H9 (cell line): ENCODE measurements around the gene ADGRA1. TPM values are rescaled to one million over a fixed set of nuclear protein-coding genes. Genes with fewer than 3 reads are reported as not detected.

ENCODE experiments used
- DNase-seq: peaks from one replicate; pipeline ENCODE4 v3.0.0-alpha.2; 2017
- H2AFZ ChIP-seq: one replicate; pipeline ENCODE4 v1.6.1; 2013; ENCODE audit warnings: mild to moderate bottlenecking, low read length, control low read depth, moderate library complexity
- H2AK5ac ChIP-seq: 2 replicates; pipeline ENCODE4 v1.6.1; 2013; ENCODE audit warnings: low read length, control low read depth, mixed read lengths; ENCODE audit not compliant: insufficient read length
- H2BK120ac ChIP-seq: one replicate; pipeline ENCODE4 v1.6.1; 2013; ENCODE audit warnings: low read depth, mild to moderate bottlenecking, low read length, control low read depth, inconsistent platforms; ENCODE audit not compliant: poor library complexity, severe bottlenecking
- H2BK12ac ChIP-seq: 2 replicates; pipeline ENCODE4 v1.6.1; 2013; ENCODE audit warnings: low read length, control low read depth, mixed read lengths, low read depth; ENCODE audit not compliant: insufficient read length
- H2BK15ac ChIP-seq: 2 replicates; pipeline ENCODE4 v1.6.1; 2013; ENCODE audit warnings: low read depth, low read length, control low read depth
- H2BK20ac ChIP-seq: one replicate; pipeline ENCODE4 v1.6.1; 2013; ENCODE audit warnings: low read depth, mild to moderate bottlenecking, low read length, control low read depth, inconsistent platforms; ENCODE audit not compliant: poor library complexity, severe bottlenecking
- H2BK5ac ChIP-seq: 2 replicates; pipeline ENCODE4 v1.6.1; 2013; ENCODE audit warnings: low read length, control low read depth, mixed read lengths; ENCODE audit not compliant: insufficient read length
- H3K14ac ChIP-seq: 2 replicates; pipeline ENCODE4 v1.6.1; 2013; ENCODE audit warnings: low read length, control low read depth; ENCODE audit not compliant: insufficient read depth
- H3K18ac ChIP-seq: 2 replicates; pipeline ENCODE4 v1.6.1; 2013; ENCODE audit warnings: low read depth, mild to moderate bottlenecking, mixed read lengths, low read length, control low read depth; ENCODE audit not compliant: insufficient read length
- H3K23ac ChIP-seq: 2 replicates; pipeline ENCODE4 v1.6.1; 2013; ENCODE audit warnings: low read length, control low read depth, mixed read lengths, low read depth; ENCODE audit not compliant: insufficient read length
- H3K23me2 ChIP-seq: 2 replicates; pipeline ENCODE4 v1.6.1; 2013; ENCODE audit warnings: low read depth, mild to moderate bottlenecking, mixed read lengths, low read length, control low read depth; ENCODE audit not compliant: insufficient read length, poor library complexity, severe bottlenecking
- H3K27ac ChIP-seq: 2 replicates; pipeline ENCODE4 v1.5.1; 2013; ENCODE audit warnings: low read length, control low read depth, mixed read lengths, low read depth; ENCODE audit not compliant: insufficient read length
- H3K27me3 ChIP-seq: 2 replicates; pipeline ENCODE4 v1.6.1; 2013; ENCODE audit warnings: low read length, control low read depth, inconsistent platforms; ENCODE audit not compliant: insufficient read depth
- H3K4ac ChIP-seq: 2 replicates; pipeline ENCODE4 v1.6.1; 2013; ENCODE audit warnings: low read depth, mild to moderate bottlenecking, control low read depth, inconsistent platforms, low read length, moderate library complexity
- H3K4me1 ChIP-seq: 2 replicates; pipeline ENCODE4 v1.6.1; 2013; ENCODE audit warnings: low read length, control low read depth, inconsistent platforms; ENCODE audit not compliant: insufficient read depth
- H3K4me2 ChIP-seq: 2 replicates; pipeline ENCODE4 v1.6.1; 2013; ENCODE audit warnings: low read length, control low read depth, mixed read lengths; ENCODE audit not compliant: insufficient read length, insufficient read depth
- H3K56ac ChIP-seq: 2 replicates; pipeline ENCODE4 v1.6.1; 2013; ENCODE audit warnings: low read depth, mild to moderate bottlenecking, mixed read lengths, low read length, control low read depth; ENCODE audit not compliant: insufficient read length
- H3K79me1 ChIP-seq: 2 replicates; pipeline ENCODE4 v1.6.1; 2013; ENCODE audit warnings: low read depth, mild to moderate bottlenecking, moderate library complexity, low read length, control low read depth, inconsistent platforms; ENCODE audit not compliant: insufficient read depth, poor library complexity, severe bottlenecking
- H3K79me2 ChIP-seq: 2 replicates; pipeline ENCODE4 v1.6.1; 2013; ENCODE audit warnings: low read length, control low read depth, inconsistent platforms; ENCODE audit not compliant: insufficient read depth
- H3K9ac ChIP-seq: 2 replicates; pipeline ENCODE4 v1.6.1; 2013; ENCODE audit warnings: low read length, control low read depth, mixed read lengths; ENCODE audit not compliant: insufficient read length; ENCODE audit errors: extremely low read depth
- H3K9me3 ChIP-seq: one replicate; pipeline ENCODE4 v1.6.1; 2013; ENCODE audit warnings: low read depth, low read length, inconsistent platforms; ENCODE audit not compliant: control insufficient read depth
- H3T11ph ChIP-seq: one replicate; pipeline ENCODE4 v1.6.1; 2013; ENCODE audit warnings: mild to moderate bottlenecking, low read length, control low read depth, inconsistent platforms
- H4K20me1 ChIP-seq: one replicate; pipeline ENCODE4 v1.6.1; 2013; ENCODE audit not compliant: control insufficient read depth, insufficient read length, insufficient read depth
- H4K5ac ChIP-seq: 2 replicates; pipeline ENCODE4 v1.6.1; 2013; ENCODE audit warnings: low read depth, mild to moderate bottlenecking, mixed read lengths, low read length, control low read depth; ENCODE audit not compliant: insufficient read length
- H4K8ac ChIP-seq: replicated peaks from 2 replicates; pipeline ENCODE4 v1.6.1; 2013; ENCODE audit warnings: low read length, control low read depth, mixed read lengths, low read depth; ENCODE audit not compliant: insufficient read length
- H4K91ac ChIP-seq: 2 replicates; pipeline ENCODE4 v1.6.1; 2013; ENCODE audit warnings: low read depth, mild to moderate bottlenecking, moderate library complexity, mixed read lengths, low read length, control low read depth; ENCODE audit not compliant: insufficient read length
- H3K27ac Mint-ChIP-seq, 3 experiments: 2 replicates in 2 of 3; 3 replicates in 1 of 3; pipeline ENCODE4 v1.8.0; 2020 to 2021; ENCODE audit warnings: mixed read lengths in 3 of 3, mild to moderate bottlenecking in 1 of 3, moderate library complexity in 1 of 3
- H3K27me3 Mint-ChIP-seq: 2 replicates; pipeline ENCODE4 v1.8.0; 2021; ENCODE audit warnings: low read depth, mild to moderate bottlenecking, moderate library complexity, mixed read lengths
- H3K36me3 Mint-ChIP-seq, 3 experiments: 2 replicates in 2 of 3; 3 replicates in 1 of 3; pipeline ENCODE4 v1.8.0; 2020 to 2021; ENCODE audit warnings: low read depth in 3 of 3, mixed read lengths in 3 of 3; ENCODE audit not compliant: insufficient read depth in 1 of 3
- H3K4me1 Mint-ChIP-seq, 2 experiments: 2 replicates each; pipeline ENCODE4 v1.8.0; 2020; ENCODE audit warnings: mixed read lengths in 2 of 2
- H3K4me3 Mint-ChIP-seq, 2 experiments: 2 replicates in 1 of 2; 3 replicates in 1 of 2; pipeline ENCODE4 v1.8.0; 2020 to 2021; ENCODE audit warnings: mild to moderate bottlenecking in 2 of 2, mixed read lengths in 2 of 2, moderate library complexity in 1 of 2
- H3K9me3 Mint-ChIP-seq, 2 experiments: 2 replicates in 1 of 2; 3 replicates in 1 of 2; pipeline ENCODE4 v1.8.0; 2020; ENCODE audit warnings: mild to moderate bottlenecking in 2 of 2, mixed read lengths in 2 of 2, moderate library complexity in 1 of 2
- CTCF ChIP-seq: fragments of 200-600 bp; sonication (generic); conservative IDR thresholded peaks from 3 replicates; pipeline ENCODE4 v1.8.0; 2021; ENCODE audit warnings: antibody characterized with exemption, mild to moderate bottlenecking
- WGBS: extraction: QIAGEN DNeasy Blood & Tissue Kit; methylation state at CpG from one replicate; pipeline ENCODE4 v1.1.7; 2013; ENCODE audit warnings: missing lambda C conversion rate, low lambda C conversion rate, mixed read lengths; ENCODE audit not compliant: insufficient read length; ENCODE audit errors: extremely low coverage; 5-methylcytosine and 5-hydroxymethylcytosine counted together
- total RNA-seq: library from RNA; stranded (reverse); gene quantifications from 2 replicates; pipeline ENCODE4 v1.2.1, GENCODE V29; 2021

The ADGRA1 gene
- total RNA-seq, 1 experiment from 2014 or later, result 0.11 TPM

DNA sequence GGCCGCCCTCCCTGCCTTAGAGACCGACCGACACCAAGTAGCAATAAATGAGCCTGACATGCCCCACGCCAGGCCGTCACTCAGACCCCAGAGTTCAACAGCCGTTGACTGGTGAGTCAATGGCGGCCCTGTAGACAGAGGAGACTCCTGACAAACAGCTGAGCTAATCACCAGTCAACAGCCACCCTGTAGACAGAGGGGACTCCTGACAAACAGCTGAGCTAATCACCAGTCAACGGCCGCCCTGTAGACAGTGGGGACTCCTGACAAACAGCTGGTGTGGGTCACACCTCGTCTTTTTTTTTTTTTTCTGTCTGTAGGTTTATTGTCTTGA, 55.4 kb downstream of the ADGRA1 start:
- Histone ChIP-seq H2BK120ac (no peak overlapping the region), H3T11ph (no peak overlapping the region), H2BK12ac (no peak overlapping the region), H4K5ac (no peak overlapping the region), H3K4me2 (no peak overlapping the region), H3K27me3 (no peaks in the 10 kb centered on the region), H2BK5ac (no peak overlapping the region), H3K23me2 (no peaks in the 10 kb centered on the region), H3K9me3 (no peaks in the 10 kb centered on the region), H2AFZ (no peak overlapping the region), H2BK15ac (no peak overlapping the region), H4K8ac (no peak overlapping the region), H4K91ac (no peak overlapping the region), H3K4me1 (peaks cover 7% of the 10 kb centered on the region; the same call in 1 of the 2 replicates), H3K18ac (no peak overlapping the region), H2BK20ac (no peak overlapping the region), H4K20me1 (no peaks in the 10 kb centered on the region), H3K79me1 (no peaks in the 10 kb centered on the region), H3K9ac (no peak overlapping the region), H3K79me2 (no peaks in the 10 kb centered on the region), H3K23ac (no peak overlapping the region), H3K56ac (no peak overlapping the region), H3K27ac (no peak overlapping the region), H3K14ac (no peak overlapping the region), H2AK5ac (no peak overlapping the region), H3K4ac (no peak overlapping the region)
- Mint-ChIP-seq H3K27me3 (peaks cover 4% of the 10 kb centered on the region; the same call in 1 of the 2 replicates), H3K36me3 (peaks cover 8 to 15% (median 11%) of the 10 kb centered on the region in 3 experiments), H3K9me3 (peaks cover 10 to 12% of the 10 kb centered on the region in 2 experiments), H3K4me1 (peaks cover 32 to 33% of the 10 kb centered on the region in 2 experiments), H3K4me3 (no peak overlapping the region), H3K27ac (no peak overlapping the region)
- TF ChIP-seq CTCF, result no peak
- no CpG with 5 or more reads among the region's 10 CpGs for WGBS
- peak; percentile 24 for DNase-seq
